Loucy (cell line): Measurements from ENCODE around the gene KCTD12.

ENCODE experiments used
- EZH2phosphoT487 ChIP-seq: fragments of 200-600 bp; IDR thresholded peaks from 2 replicates; pipeline ENCODE4 v1.6.1; 2018; ENCODE audit warnings: antibody characterized with exemption, mild to moderate bottlenecking, moderate library complexity, borderline replicate concordance
- TF ChIP-seq, protein P1 (sequence below): fragments of 200-600 bp; sonication (generic); conservative IDR thresholded peaks from 2 replicates; pipeline ENCODE4 v1.5.1; 2014; ENCODE audit warnings: mild to moderate bottlenecking, antibody characterized with exemption, low read length

DNA sequence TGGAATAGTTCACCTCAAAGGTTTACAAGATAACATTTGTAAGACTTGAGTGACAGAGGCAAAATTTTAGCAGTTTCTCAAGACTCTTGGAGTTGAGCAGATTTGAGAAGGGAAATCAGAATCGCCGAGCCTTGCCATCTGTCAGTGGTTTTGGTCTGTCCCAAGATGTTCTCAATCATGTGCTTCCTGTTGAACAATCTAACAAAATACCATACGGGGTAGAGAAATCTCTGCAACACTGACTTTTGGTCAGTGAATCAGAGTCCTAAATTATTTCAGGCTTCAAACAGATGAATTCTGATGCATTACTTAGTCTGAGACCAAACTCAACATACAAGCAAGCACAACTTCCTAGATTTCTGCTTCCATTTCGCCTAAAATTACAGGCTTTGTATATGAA is 3.8 kb downstream of the KCTD12 start:
- TF ChIP-seq, protein P1, sequence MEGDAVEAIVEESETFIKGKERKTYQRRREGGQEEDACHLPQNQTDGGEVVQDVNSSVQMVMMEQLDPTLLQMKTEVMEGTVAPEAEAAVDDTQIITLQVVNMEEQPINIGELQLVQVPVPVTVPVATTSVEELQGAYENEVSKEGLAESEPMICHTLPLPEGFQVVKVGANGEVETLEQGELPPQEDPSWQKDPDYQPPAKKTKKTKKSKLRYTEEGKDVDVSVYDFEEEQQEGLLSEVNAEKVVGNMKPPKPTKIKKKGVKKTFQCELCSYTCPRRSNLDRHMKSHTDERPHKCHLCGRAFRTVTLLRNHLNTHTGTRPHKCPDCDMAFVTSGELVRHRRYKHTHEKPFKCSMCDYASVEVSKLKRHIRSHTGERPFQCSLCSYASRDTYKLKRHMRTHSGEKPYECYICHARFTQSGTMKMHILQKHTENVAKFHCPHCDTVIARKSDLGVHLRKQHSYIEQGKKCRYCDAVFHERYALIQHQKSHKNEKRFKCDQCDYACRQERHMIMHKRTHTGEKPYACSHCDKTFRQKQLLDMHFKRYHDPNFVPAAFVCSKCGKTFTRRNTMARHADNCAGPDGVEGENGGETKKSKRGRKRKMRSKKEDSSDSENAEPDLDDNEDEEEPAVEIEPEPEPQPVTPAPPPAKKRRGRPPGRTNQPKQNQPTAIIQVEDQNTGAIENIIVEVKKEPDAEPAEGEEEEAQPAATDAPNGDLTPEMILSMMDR = no peak
- TF ChIP-seq EZH2phosphoT487 = no peak
